ENCODE results near the gene KRTAP5-8. TPM values are rescaled to one million over a fixed set of nuclear protein-coding genes. Genes with fewer than 3 reads are reported as not detected.

KRTAP5-8 gene
- total and polyA plus RNA-seq, 2 experiments from 2014 or later = not detected

DNA sequence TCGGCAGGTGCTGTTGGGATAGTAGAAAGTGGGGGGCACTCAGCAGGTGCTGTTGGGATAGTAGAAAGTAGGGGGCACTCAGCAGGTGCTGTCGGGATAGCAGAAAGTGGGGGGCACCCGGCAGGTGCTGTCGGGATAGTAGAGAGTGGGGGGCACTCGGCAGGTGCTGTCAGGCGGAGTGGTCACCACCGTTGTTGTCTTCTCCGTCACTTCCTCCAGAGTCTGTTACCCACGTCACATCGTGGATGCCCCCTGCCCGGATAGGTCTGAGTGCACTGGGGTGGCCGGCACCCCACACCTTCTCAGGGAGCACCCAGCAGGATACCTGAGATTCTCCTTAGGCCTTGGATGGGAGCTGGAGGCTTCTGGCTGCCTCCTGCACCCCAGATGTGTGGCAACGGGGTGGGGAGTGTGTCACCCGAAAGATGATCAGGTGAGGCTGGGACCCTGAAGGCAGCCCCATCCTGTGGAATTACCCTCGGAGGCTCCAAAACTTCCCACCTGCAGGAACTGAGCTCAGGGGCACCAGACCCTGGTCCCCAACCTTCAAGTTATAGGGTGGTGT, 34.9 kb upstream of the KRTAP5-8 start:
- Histone ChIP-seq H3K36me3 (ENCODE audit: insufficient read depth) (peaks cover 8% of the 10 kb centered on the region; the same call in 1 of the 2 replicates), H3K9me2 (ENCODE audit: insufficient read depth) (no peaks in the 10 kb centered on the region), H4K20me1 (replicated peaks; ENCODE audit: insufficient read depth) (no peaks in the 10 kb centered on the region), H3K27me3 (ENCODE audit: insufficient read depth) (no peaks in the 10 kb centered on the region), H3K4me2 (no peak overlapping the region), H3F3A (replicated peaks; ENCODE audit: low read depth) (no peaks in the 10 kb centered on the region), H3K79me2 (replicated peaks; ENCODE audit: insufficient read depth) (no peaks in the 10 kb centered on the region), H3K4me1 (ENCODE audit: insufficient read depth) (peaks cover 8% of the 10 kb centered on the region; the same call in 1 of the 2 replicates), H2AFZ (no peak overlapping the region), H3K27ac (ENCODE audit: low read depth) (no peak overlapping the region), H3K4me3 (no peak overlapping the region)
- TF ChIP-seq, protein P1, sequence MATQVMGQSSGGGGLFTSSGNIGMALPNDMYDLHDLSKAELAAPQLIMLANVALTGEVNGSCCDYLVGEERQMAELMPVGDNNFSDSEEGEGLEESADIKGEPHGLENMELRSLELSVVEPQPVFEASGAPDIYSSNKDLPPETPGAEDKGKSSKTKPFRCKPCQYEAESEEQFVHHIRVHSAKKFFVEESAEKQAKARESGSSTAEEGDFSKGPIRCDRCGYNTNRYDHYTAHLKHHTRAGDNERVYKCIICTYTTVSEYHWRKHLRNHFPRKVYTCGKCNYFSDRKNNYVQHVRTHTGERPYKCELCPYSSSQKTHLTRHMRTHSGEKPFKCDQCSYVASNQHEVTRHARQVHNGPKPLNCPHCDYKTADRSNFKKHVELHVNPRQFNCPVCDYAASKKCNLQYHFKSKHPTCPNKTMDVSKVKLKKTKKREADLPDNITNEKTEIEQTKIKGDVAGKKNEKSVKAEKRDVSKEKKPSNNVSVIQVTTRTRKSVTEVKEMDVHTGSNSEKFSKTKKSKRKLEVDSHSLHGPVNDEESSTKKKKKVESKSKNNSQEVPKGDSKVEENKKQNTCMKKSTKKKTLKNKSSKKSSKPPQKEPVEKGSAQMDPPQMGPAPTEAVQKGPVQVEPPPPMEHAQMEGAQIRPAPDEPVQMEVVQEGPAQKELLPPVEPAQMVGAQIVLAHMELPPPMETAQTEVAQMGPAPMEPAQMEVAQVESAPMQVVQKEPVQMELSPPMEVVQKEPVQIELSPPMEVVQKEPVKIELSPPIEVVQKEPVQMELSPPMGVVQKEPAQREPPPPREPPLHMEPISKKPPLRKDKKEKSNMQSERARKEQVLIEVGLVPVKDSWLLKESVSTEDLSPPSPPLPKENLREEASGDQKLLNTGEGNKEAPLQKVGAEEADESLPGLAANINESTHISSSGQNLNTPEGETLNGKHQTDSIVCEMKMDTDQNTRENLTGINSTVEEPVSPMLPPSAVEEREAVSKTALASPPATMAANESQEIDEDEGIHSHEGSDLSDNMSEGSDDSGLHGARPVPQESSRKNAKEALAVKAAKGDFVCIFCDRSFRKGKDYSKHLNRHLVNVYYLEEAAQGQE (IDR thresholded peaks at IDR 0.05; ENCODE audit: unreplicated experiment) = no peak
- no peak for TF ChIP-seq CREB1 (CRISPR knock-in tag; IDR thresholded peaks at IDR 0.05; ENCODE audit: low read depth)
- no peak for TF ChIP-seq STAT1 (IDR thresholded peaks at IDR 0.05; ENCODE audit: unreplicated experiment)
- no peak for TF ChIP-seq ZNF331 (CRISPR knock-in tag; IDR thresholded peaks at IDR 0.05; ENCODE audit: low read depth)
- TF ChIP-seq, protein P2, sequence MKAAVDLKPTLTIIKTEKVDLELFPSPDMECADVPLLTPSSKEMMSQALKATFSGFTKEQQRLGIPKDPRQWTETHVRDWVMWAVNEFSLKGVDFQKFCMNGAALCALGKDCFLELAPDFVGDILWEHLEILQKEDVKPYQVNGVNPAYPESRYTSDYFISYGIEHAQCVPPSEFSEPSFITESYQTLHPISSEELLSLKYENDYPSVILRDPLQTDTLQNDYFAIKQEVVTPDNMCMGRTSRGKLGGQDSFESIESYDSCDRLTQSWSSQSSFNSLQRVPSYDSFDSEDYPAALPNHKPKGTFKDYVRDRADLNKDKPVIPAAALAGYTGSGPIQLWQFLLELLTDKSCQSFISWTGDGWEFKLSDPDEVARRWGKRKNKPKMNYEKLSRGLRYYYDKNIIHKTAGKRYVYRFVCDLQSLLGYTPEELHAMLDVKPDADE (IDR thresholded peaks at IDR 0.05) = no peak
- peaks cover 12% of the 10 kb centered on the region for H3K27me3 Mint-ChIP-seq (ENCODE audit: insufficient read depth, low read depth, poor library complexity)
- peaks cover 23% of the 10 kb centered on the region; the same call in 2 of the 3 replicates for H3K9me3 Mint-ChIP-seq
- H3K27ac Mint-ChIP-seq = no peak overlapping the region
- no peak for ATAC-seq
- peaks cover 17% of the 10 kb centered on the region for H3K4me1 Mint-ChIP-seq
- H3K36me3 Mint-ChIP-seq (ENCODE audit: low read depth) = peaks cover 38% of the 10 kb centered on the region
- no peak for DNase-seq (ENCODE audit: low spot score)
- H3K4me3 Mint-ChIP-seq = no peak overlapping the region

DNA sequence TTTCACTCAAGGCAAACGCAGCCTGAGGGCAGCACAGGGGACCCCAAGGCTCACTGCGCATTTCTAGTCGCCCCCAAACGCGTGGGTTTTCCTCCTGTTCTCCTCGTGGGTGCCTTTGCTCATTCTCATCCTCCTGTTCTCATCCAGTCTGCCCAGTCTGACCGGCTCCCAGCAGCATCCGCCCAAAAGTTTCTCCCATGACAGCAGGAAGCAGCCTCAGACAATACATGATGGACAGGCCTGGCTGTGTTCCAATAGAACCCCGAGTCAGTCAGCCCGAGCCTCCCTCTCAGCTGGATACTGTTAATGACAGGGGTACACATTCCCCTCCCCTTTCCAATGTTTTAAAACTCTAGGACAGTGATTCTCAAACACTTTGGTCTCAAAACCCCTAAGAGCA, 33.3 kb upstream of the KRTAP5-8 start:
- no peak overlapping the region for H3K4me2 ChIP-seq
- Mint-ChIP-seq H3K27me3 (ENCODE audit: insufficient read depth, low read depth, poor library complexity) (peaks cover 15% of the 10 kb centered on the region), H3K4me1 (peaks cover 17% of the 10 kb centered on the region), H3K27ac (0 out of 2 replicates have a peak overlapping the region, but pooled peaks have one; percentile 6), H3K36me3 (ENCODE audit: low read depth) (peaks cover 43% of the 10 kb centered on the region), H3K9me3 (peaks cover 38% of the 10 kb centered on the region), H3K4me3 (no peak overlapping the region)
- H2AFZ ChIP-seq = no peak overlapping the region
- peaks cover 8% of the 10 kb centered on the region; the same call in 1 of the 2 replicates for H3K4me1 ChIP-seq (ENCODE audit: insufficient read depth)
- ATAC-seq (peak; percentile 86), DNase-seq (ENCODE audit: low spot score) (no peak)
- H3K27me3 ChIP-seq (ENCODE audit: insufficient read depth) = no peaks in the 10 kb centered on the region
- no peaks in the 10 kb centered on the region for H3K79me2 ChIP-seq (replicated peaks; ENCODE audit: insufficient read depth)
- no peaks in the 10 kb centered on the region for H3F3A ChIP-seq (replicated peaks; ENCODE audit: low read depth)
- no peak overlapping the region for H3K27ac ChIP-seq (ENCODE audit: low read depth)
- H3K9me2 ChIP-seq (ENCODE audit: insufficient read depth) = no peaks in the 10 kb centered on the region
- H3K4me3 ChIP-seq = no peak overlapping the region
- H4K20me1 ChIP-seq (replicated peaks; ENCODE audit: insufficient read depth) = no peaks in the 10 kb centered on the region
- H3K36me3 ChIP-seq (ENCODE audit: insufficient read depth) = no peaks in the 10 kb centered on the region
- TF ChIP-seq, protein P3, sequence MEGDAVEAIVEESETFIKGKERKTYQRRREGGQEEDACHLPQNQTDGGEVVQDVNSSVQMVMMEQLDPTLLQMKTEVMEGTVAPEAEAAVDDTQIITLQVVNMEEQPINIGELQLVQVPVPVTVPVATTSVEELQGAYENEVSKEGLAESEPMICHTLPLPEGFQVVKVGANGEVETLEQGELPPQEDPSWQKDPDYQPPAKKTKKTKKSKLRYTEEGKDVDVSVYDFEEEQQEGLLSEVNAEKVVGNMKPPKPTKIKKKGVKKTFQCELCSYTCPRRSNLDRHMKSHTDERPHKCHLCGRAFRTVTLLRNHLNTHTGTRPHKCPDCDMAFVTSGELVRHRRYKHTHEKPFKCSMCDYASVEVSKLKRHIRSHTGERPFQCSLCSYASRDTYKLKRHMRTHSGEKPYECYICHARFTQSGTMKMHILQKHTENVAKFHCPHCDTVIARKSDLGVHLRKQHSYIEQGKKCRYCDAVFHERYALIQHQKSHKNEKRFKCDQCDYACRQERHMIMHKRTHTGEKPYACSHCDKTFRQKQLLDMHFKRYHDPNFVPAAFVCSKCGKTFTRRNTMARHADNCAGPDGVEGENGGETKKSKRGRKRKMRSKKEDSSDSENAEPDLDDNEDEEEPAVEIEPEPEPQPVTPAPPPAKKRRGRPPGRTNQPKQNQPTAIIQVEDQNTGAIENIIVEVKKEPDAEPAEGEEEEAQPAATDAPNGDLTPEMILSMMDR (conservative IDR thresholded peaks at IDR 0.05; ENCODE audit: low read depth in 2 of 2) = no peak
- no peak for TF ChIP-seq EZH2 (IDR thresholded peaks at IDR 0.05; ENCODE audit: low read depth, unreplicated experiment)
- TF ChIP-seq EZH2phosphoT487 (IDR thresholded peaks at IDR 0.05; ENCODE audit: unreplicated experiment) = no peak
- no peak for TF ChIP-seq NANOG (IDR thresholded peaks at IDR 0.05; ENCODE audit: borderline replicate concordance)
